GM23338 (cell line): Measurements from ENCODE around the gene TYW1B. TPM values are rescaled to one million over a fixed set of nuclear protein-coding genes. Genes with fewer than 3 reads are reported as not detected.
"Not testable (repeated sequence)": the region's sequence is repeated elsewhere in the genome, so short reads cannot be mapped to it uniquely, and the experiment has no call there.

Source experiments
- ATAC-seq: fragments of 200-7000 bp; cut with Tn5 transposase; 3 replicates; pipeline ENCODE4 v1.9.1; 2020
- DNase-seq: peaks from one replicate; pipeline ENCODE4 v3.0.0-alpha.2; 2015; ENCODE audit warnings: low spot score
- H2AFZ ChIP-seq: fragments of 200-600 bp; sonication (generic); 2 replicates; pipeline ENCODE4 v1.8.0; 2016; ENCODE audit warnings: antibody characterized with exemption, mild to moderate bottlenecking, moderate library complexity
- H3F3A ChIP-seq: fragments of 200-600 bp; sonication (generic); replicated peaks from 2 replicates; pipeline ENCODE4 v1.8.0; 2017; ENCODE audit warnings: antibody characterized with exemption, mixed run types, low read depth
- H3K27ac ChIP-seq: fragments of 200-600 bp; sonication (generic); 2 replicates; pipeline ENCODE4 v1.6.1; 2016; ENCODE audit warnings: low read depth
- H3K27me3 ChIP-seq: fragments of 200-600 bp; sonication (generic); 2 replicates; pipeline ENCODE4 v1.8.0; 2016; ENCODE audit warnings: mild to moderate bottlenecking, mixed run types, moderate library complexity; ENCODE audit not compliant: insufficient read depth
- H3K36me3 ChIP-seq: fragments of 200-600 bp; sonication (generic); 2 replicates; pipeline ENCODE4 v1.8.0; 2016; ENCODE audit warnings: mild to moderate bottlenecking; ENCODE audit not compliant: insufficient read depth
- H3K4me1 ChIP-seq: fragments of 200-600 bp; sonication (generic); 2 replicates; pipeline ENCODE4 v1.8.0; 2016; ENCODE audit warnings: mild to moderate bottlenecking, moderate library complexity; ENCODE audit not compliant: insufficient read depth
- H3K4me2 ChIP-seq: fragments of 200-600 bp; sonication (generic); 2 replicates; pipeline ENCODE4 v1.7.1; 2017; ENCODE audit warnings: mixed run types
- H3K4me3 ChIP-seq: fragments of 200-600 bp; sonication (generic); 2 replicates; pipeline ENCODE4 v1.6.1; 2016; ENCODE audit warnings: mixed run types
- H3K79me2 ChIP-seq: fragments of 200-600 bp; sonication (generic); replicated peaks from 2 replicates; pipeline ENCODE4 v1.8.0; 2017; ENCODE audit warnings: mild to moderate bottlenecking; ENCODE audit not compliant: insufficient read depth
- H3K9me2 ChIP-seq: fragments of 200-600 bp; sonication (generic); 2 replicates; pipeline ENCODE4 v1.8.0; 2017; ENCODE audit not compliant: insufficient read depth
- H4K20me1 ChIP-seq: fragments of 200-600 bp; sonication (generic); replicated peaks from 2 replicates; pipeline ENCODE4 v1.8.0; 2017; ENCODE audit warnings: mild to moderate bottlenecking; ENCODE audit not compliant: insufficient read depth
- H3K27ac Mint-ChIP-seq: 2 replicates; pipeline ENCODE4 v1.8.0; 2020; ENCODE audit warnings: inconsistent platforms, mild to moderate bottlenecking, moderate library complexity, mixed read lengths
- H3K27me3 Mint-ChIP-seq: 3 replicates; pipeline ENCODE4 v1.8.0; 2022; ENCODE audit warnings: low read depth, mild to moderate bottlenecking, moderate library complexity, mixed read lengths, inconsistent platforms; ENCODE audit not compliant: insufficient read depth, poor library complexity
- H3K36me3 Mint-ChIP-seq: 3 replicates; pipeline ENCODE4 v1.8.0; 2021; ENCODE audit warnings: low read depth, mild to moderate bottlenecking, inconsistent platforms, moderate library complexity, mixed read lengths
- H3K4me1 Mint-ChIP-seq: 3 replicates; pipeline ENCODE4 v1.8.0; 2020; ENCODE audit warnings: mild to moderate bottlenecking, inconsistent platforms, mixed read lengths
- H3K4me3 Mint-ChIP-seq: 3 replicates; pipeline ENCODE4 v1.8.0; 2021; ENCODE audit warnings: moderate library complexity, mild to moderate bottlenecking, inconsistent platforms, mixed read lengths
- H3K9me3 Mint-ChIP-seq: 3 replicates; pipeline ENCODE4 v1.8.0; 2020; ENCODE audit warnings: moderate library complexity, mild to moderate bottlenecking, inconsistent platforms, mixed read lengths
- CTCF ChIP-seq, 2 experiments: fragments of 200-600 bp in 1 of 2; sonication (generic) in 1 of 2; conservative IDR thresholded peaks; 2 replicates each; pipeline versions ENCODE4 v1.5.1 to v1.6.1; 2016 to 2017; ENCODE audit warnings: antibody characterized with exemption in 2 of 2, low read depth in 2 of 2, mild to moderate bottlenecking in 2 of 2, moderate library complexity in 1 of 2
- EZH2 ChIP-seq: fragments of 200-600 bp; sonication (generic); IDR thresholded peaks from one replicate; pipeline ENCODE4 v1.8.0; 2017; ENCODE audit warnings: antibody characterized with exemption, mild to moderate bottlenecking, low read depth; ENCODE audit not compliant: unreplicated experiment
- STAT1 ChIP-seq: IDR thresholded peaks from one replicate; pipeline ENCODE4 v1.6.1; 2016; ENCODE audit warnings: antibody characterized with exemption; ENCODE audit not compliant: unreplicated experiment
- polyA plus RNA-seq: library from polyadenylated mRNA; unstranded; fragments of >200 nt; fragmentation: Nextera tagmentation; extraction: Ambion mirVana; gene quantifications from 2 replicates; pipeline ENCODE4 v1.2.1, GENCODE V29; 2016
- total RNA-seq: library from RNA; depleted of rRNA; stranded (reverse); fragments of >200 nt; shearing (Covaris generic); gene quantifications from 2 replicates; pipeline ENCODE4 v1.2.3, GENCODE V29; 2014
- TF ChIP-seq, protein P1 (sequence below): IDR thresholded peaks from one replicate; pipeline ENCODE4 v1.6.1; 2018; ENCODE audit warnings: antibody characterized with exemption; ENCODE audit not compliant: unreplicated experiment

TYW1B gene
- total and polyA plus RNA-seq, 2 experiments from 2014 or later: 2.8 to 5.6 TPM

GRCh38 chr7:72622532-72622931 is 205.5 kb downstream of the TYW1B start (continued):
- TF ChIP-seq EZH2: no peak
- no peak for TF ChIP-seq CTCF (conservative IDR thresholded peaks at IDR 0.05; ENCODE audit: low read depth in 2 of 2)
- TF ChIP-seq, protein P1, sequence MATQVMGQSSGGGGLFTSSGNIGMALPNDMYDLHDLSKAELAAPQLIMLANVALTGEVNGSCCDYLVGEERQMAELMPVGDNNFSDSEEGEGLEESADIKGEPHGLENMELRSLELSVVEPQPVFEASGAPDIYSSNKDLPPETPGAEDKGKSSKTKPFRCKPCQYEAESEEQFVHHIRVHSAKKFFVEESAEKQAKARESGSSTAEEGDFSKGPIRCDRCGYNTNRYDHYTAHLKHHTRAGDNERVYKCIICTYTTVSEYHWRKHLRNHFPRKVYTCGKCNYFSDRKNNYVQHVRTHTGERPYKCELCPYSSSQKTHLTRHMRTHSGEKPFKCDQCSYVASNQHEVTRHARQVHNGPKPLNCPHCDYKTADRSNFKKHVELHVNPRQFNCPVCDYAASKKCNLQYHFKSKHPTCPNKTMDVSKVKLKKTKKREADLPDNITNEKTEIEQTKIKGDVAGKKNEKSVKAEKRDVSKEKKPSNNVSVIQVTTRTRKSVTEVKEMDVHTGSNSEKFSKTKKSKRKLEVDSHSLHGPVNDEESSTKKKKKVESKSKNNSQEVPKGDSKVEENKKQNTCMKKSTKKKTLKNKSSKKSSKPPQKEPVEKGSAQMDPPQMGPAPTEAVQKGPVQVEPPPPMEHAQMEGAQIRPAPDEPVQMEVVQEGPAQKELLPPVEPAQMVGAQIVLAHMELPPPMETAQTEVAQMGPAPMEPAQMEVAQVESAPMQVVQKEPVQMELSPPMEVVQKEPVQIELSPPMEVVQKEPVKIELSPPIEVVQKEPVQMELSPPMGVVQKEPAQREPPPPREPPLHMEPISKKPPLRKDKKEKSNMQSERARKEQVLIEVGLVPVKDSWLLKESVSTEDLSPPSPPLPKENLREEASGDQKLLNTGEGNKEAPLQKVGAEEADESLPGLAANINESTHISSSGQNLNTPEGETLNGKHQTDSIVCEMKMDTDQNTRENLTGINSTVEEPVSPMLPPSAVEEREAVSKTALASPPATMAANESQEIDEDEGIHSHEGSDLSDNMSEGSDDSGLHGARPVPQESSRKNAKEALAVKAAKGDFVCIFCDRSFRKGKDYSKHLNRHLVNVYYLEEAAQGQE: no peak
- TF ChIP-seq STAT1: no peak

GRCh38 chr7:72621761-72622187 is 206.2 kb downstream of the TYW1B start:
- peaks cover 29% of the 10 kb centered on the region for H3K4me1 Mint-ChIP-seq
- not testable (repeated sequence) for H3K27me3 Mint-ChIP-seq, H3K9me3 Mint-ChIP-seq, H3K79me2 ChIP-seq, H3K4me3 ChIP-seq, H2AFZ ChIP-seq, H4K20me1 ChIP-seq, H3K9me2 ChIP-seq, H3K27me3 ChIP-seq, H3K36me3 ChIP-seq, H3K4me3 Mint-ChIP-seq, H3F3A ChIP-seq, H3K36me3 Mint-ChIP-seq
- peak; percentile 68 for ATAC-seq
- DNase-seq: peak; percentile 13
- H3K4me1 ChIP-seq: peaks cover 31% of the 10 kb centered on the region
- peak overlapping the region; percentile 23 for H3K4me2 ChIP-seq
- H3K27ac Mint-ChIP-seq: peak overlapping the region; percentile 91
- H3K27ac ChIP-seq: peak overlapping the region; percentile 91

GRCh38 chr7:72620923-72621322 is 207.1 kb downstream of the TYW1B start:
- H3F3A ChIP-seq, H2AFZ ChIP-seq, H3K9me2 ChIP-seq, H4K20me1 ChIP-seq, H3K79me2 ChIP-seq, H3K27me3 ChIP-seq, H3K4me3 Mint-ChIP-seq, H3K9me3 Mint-ChIP-seq, DNase-seq, H3K36me3 ChIP-seq, H3K4me3 ChIP-seq: not testable (repeated sequence)
- peak; percentile 47 for ATAC-seq
- Histone ChIP-seq H3K4me2 (peak overlapping the region; percentile 23), H3K27ac (peak overlapping the region; percentile 91), H3K4me1 (peaks cover 31% of the 10 kb centered on the region)
- peaks cover 27% of the 10 kb centered on the region for H3K4me1 Mint-ChIP-seq
- peaks cover 16% of the 10 kb centered on the region for H3K36me3 Mint-ChIP-seq
- peak overlapping the region; percentile 91 for H3K27ac Mint-ChIP-seq
- H3K27me3 Mint-ChIP-seq: peaks cover 11% of the 10 kb centered on the region

- H3K4me2 ChIP-seq: not testable (repeated sequence)
These were observed 209.4 kb downstream of the TYW1B start for GRCh38 chr7:72618435-72619180.

GRCh38 chr7:72609761-72610160 is 218.2 kb downstream of the TYW1B start:
- not testable (repeated sequence) for H3K4me1 Mint-ChIP-seq, H3K36me3 ChIP-seq, H3K27ac Mint-ChIP-seq, H3K4me3 ChIP-seq, H3K4me2 ChIP-seq, DNase-seq, H3K9me2 ChIP-seq, ATAC-seq, H3K27me3 ChIP-seq, H4K20me1 ChIP-seq, H3K9me3 Mint-ChIP-seq, H3K4me1 ChIP-seq, H2AFZ ChIP-seq, H3K27me3 Mint-ChIP-seq, H3F3A ChIP-seq, H3K4me3 Mint-ChIP-seq, H3K79me2 ChIP-seq, H3K27ac ChIP-seq
- H3K36me3 Mint-ChIP-seq: peaks cover 22% of the 10 kb centered on the region

More at GRCh38 chr7:72618435-72619180, 209.4 kb downstream of the TYW1B start:
- not testable (repeated sequence) for H3K9me2 ChIP-seq, H3K4me3 Mint-ChIP-seq, H3K79me2 ChIP-seq, H3K27ac Mint-ChIP-seq, ATAC-seq, H2AFZ ChIP-seq, DNase-seq, H3K27me3 ChIP-seq, H3K4me3 ChIP-seq, H3K36me3 ChIP-seq, H4K20me1 ChIP-seq, H3F3A ChIP-seq
- H3K27me3 Mint-ChIP-seq: peaks cover 11% of the 10 kb centered on the region
- peaks cover 13% of the 10 kb centered on the region for H3K9me3 Mint-ChIP-seq
- H3K4me1 ChIP-seq: peaks cover 31% of the 10 kb centered on the region
- peaks cover 31% of the 10 kb centered on the region for H3K36me3 Mint-ChIP-seq
- H3K4me1 Mint-ChIP-seq: peaks cover 27% of the 10 kb centered on the region
- peak overlapping the region; percentile 48; the same call in 1 of the 2 replicates for H3K27ac ChIP-seq
